ENCODE measurements around the gene TANGO6.

Gene TANGO6

DNA sequence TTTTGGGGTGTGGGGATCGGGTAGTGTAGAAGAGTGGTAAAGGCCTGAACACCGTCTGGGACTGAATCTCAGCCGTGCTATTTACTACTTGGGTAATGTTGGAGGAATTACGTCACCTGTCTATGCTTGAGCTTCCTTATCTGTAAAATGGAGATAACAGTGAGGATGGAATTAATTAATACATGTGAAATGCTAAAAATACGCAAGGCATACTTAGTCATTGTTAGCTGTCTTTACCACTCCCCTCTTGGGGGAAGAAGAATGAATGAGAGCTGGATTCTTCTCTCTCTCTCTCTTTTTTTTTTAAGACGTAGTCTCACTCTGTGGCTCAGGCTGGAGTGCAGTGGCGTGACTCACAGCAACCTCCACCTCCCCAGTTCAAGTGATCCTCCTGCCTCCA lies 41.1 kb upstream of the TANGO6 start:
- no peaks in the 10 kb centered on the region for H3K9me3 ChIP-seq (ENCODE audit: insufficient read depth, low read length, severe bottlenecking)
- H3K79me2 ChIP-seq (ENCODE audit: insufficient read depth, low read length) = no peaks in the 10 kb centered on the region
- ATAC-seq (ENCODE audit: insufficient read depth, low read depth) (no peak), DNase-seq (no peak)
- no peak overlapping the region for H3K4me3 ChIP-seq (ENCODE audit: low read depth in 1 of 2, low read length in 2 of 2)
- no peak overlapping the region for H3K9ac ChIP-seq (ENCODE audit: low read depth, low read length)
- no peaks in the 10 kb centered on the region for H4K20me1 ChIP-seq (ENCODE audit: insufficient read depth, low read length)
- no peaks in the 10 kb centered on the region for H3K4me1 ChIP-seq (ENCODE audit: insufficient read depth, low read length)
- no peaks in the 10 kb centered on the region for H3K36me3 ChIP-seq (ENCODE audit: insufficient read depth, low read length)
- no peak overlapping the region for H2AFZ ChIP-seq (ENCODE audit: low read depth, low read length)
- H3K27me3 ChIP-seq (ENCODE audit: insufficient read depth, low read length, poor library complexity) = no peaks in the 10 kb centered on the region
- no peak overlapping the region for H3K4me2 ChIP-seq (ENCODE audit: insufficient read depth, low read length)
- no peak overlapping the region for H3K27ac ChIP-seq (ENCODE audit: low read length)
- no peak for TF ChIP-seq EZH2 (IDR thresholded peaks at IDR 0.05; ENCODE audit: borderline replicate concordance, low read depth, low read length, severe bottlenecking)
- TF ChIP-seq, protein P1, sequence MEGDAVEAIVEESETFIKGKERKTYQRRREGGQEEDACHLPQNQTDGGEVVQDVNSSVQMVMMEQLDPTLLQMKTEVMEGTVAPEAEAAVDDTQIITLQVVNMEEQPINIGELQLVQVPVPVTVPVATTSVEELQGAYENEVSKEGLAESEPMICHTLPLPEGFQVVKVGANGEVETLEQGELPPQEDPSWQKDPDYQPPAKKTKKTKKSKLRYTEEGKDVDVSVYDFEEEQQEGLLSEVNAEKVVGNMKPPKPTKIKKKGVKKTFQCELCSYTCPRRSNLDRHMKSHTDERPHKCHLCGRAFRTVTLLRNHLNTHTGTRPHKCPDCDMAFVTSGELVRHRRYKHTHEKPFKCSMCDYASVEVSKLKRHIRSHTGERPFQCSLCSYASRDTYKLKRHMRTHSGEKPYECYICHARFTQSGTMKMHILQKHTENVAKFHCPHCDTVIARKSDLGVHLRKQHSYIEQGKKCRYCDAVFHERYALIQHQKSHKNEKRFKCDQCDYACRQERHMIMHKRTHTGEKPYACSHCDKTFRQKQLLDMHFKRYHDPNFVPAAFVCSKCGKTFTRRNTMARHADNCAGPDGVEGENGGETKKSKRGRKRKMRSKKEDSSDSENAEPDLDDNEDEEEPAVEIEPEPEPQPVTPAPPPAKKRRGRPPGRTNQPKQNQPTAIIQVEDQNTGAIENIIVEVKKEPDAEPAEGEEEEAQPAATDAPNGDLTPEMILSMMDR (IDR thresholded peaks at IDR 0.05; ENCODE audit: borderline replicate concordance, extremely low read depth, low read length, poor library complexity, severe bottlenecking) = no peak

DNA sequence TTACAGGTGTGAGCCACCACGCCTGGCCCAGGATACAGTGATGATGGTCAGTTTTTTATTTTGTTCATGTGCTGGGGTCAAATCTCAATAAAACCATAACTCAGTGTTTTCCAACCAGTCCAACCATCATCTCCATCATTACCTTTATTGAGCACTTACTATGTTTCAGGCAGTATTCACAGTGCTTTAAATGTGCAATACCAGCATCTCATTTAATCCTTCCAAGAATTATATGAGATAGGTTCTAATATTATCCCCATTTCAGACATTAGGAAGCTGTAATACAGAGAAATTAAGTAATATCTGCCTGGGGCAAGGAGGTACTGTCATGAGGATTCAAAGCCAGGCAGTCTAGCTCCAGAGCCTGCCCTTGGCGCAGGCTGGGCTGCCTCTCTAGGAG lies 36.9 kb upstream of the TANGO6 start:
- Histone ChIP-seq H3K4me2 (ENCODE audit: insufficient read depth, low read length) (no peak overlapping the region), H2AFZ (ENCODE audit: low read depth, low read length) (no peak overlapping the region), H3K36me3 (ENCODE audit: insufficient read depth, low read length) (no peaks in the 10 kb centered on the region), H3K9me3 (ENCODE audit: insufficient read depth, low read length, severe bottlenecking) (no peaks in the 10 kb centered on the region), H3K9ac (ENCODE audit: low read depth, low read length) (no peak overlapping the region), H3K4me1 (ENCODE audit: insufficient read depth, low read length) (no peaks in the 10 kb centered on the region), H4K20me1 (ENCODE audit: insufficient read depth, low read length) (no peaks in the 10 kb centered on the region), H3K79me2 (ENCODE audit: insufficient read depth, low read length) (no peaks in the 10 kb centered on the region), H3K27ac (ENCODE audit: low read length) (no peak overlapping the region), H3K4me3 (ENCODE audit: low read depth in 1 of 2, low read length in 2 of 2) (no peak overlapping the region), H3K27me3 (ENCODE audit: insufficient read depth, low read length, poor library complexity) (no peaks in the 10 kb centered on the region)
- ATAC-seq (ENCODE audit: insufficient read depth, low read depth) (no peak), DNase-seq (no peak)
- TF ChIP-seq, protein P1 (IDR thresholded peaks at IDR 0.05; ENCODE audit: borderline replicate concordance, extremely low read depth, low read length, poor library complexity, severe bottlenecking) = no peak
- TF ChIP-seq EZH2 (IDR thresholded peaks at IDR 0.05; ENCODE audit: borderline replicate concordance, low read depth, low read length, severe bottlenecking) = no peak

DNA sequence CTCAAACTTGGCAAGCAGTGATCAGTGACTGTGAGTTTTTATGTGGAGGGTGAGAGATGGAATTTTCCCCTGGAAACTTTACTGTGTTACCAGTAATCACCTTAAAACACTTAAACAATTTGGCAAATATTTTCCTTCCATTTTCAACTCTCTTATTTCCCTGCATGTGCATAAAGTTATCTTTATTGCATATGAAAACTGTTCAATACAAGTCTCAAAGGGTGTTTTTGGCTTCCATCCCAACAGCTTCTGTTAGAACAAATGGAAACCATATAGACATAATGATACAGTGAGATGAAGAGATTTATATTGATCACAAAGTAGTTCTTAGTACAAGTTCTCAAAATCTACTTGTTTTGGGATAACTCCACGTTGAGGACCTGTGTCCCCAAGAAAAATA lies 36.4 kb upstream of the TANGO6 start:
- Histone ChIP-seq H3K36me3 (ENCODE audit: insufficient read depth, low read length) (no peaks in the 10 kb centered on the region), H3K79me2 (ENCODE audit: insufficient read depth, low read length) (no peaks in the 10 kb centered on the region), H3K27ac (ENCODE audit: low read length) (no peak overlapping the region), H3K4me2 (ENCODE audit: insufficient read depth, low read length) (no peak overlapping the region), H3K4me1 (ENCODE audit: insufficient read depth, low read length) (no peaks in the 10 kb centered on the region), H2AFZ (ENCODE audit: low read depth, low read length) (no peak overlapping the region), H3K9me3 (ENCODE audit: insufficient read depth, low read length, severe bottlenecking) (no peaks in the 10 kb centered on the region), H4K20me1 (ENCODE audit: insufficient read depth, low read length) (no peaks in the 10 kb centered on the region), H3K27me3 (ENCODE audit: insufficient read depth, low read length, poor library complexity) (no peaks in the 10 kb centered on the region), H3K4me3 (ENCODE audit: low read depth in 1 of 2, low read length in 2 of 2) (no peak overlapping the region), H3K9ac (ENCODE audit: low read depth, low read length) (no peak overlapping the region)
- DNase-seq (no peak), ATAC-seq (ENCODE audit: insufficient read depth, low read depth) (no peak)
- TF ChIP-seq EZH2 (IDR thresholded peaks at IDR 0.05; ENCODE audit: borderline replicate concordance, low read depth, low read length, severe bottlenecking) = no peak
- TF ChIP-seq, protein P1 (IDR thresholded peaks at IDR 0.05; ENCODE audit: borderline replicate concordance, extremely low read depth, low read length, poor library complexity, severe bottlenecking) = no peak

DNA sequence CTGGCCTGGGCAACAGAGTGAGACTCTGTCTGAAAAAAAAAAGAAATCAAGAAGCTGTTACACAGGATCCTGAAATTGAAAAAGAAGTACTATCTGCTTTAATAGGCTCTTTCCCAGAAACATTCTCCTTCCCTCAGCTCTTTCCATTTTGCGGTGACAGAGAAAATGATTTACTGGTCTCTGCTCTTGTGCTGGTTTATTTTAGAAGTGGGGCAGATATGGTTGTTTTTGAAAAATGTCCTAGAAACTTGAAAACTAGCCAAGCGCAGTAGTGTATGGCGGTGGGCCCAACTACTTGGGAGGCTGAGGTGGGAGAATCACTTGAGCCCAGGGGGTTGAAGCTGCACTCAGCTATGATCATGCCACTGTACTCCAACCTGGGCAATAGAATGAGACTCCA lies 28.8 kb upstream of the TANGO6 start:
- ATAC-seq (ENCODE audit: insufficient read depth, low read depth) (no peak), DNase-seq (no peak)
- Histone ChIP-seq H3K4me3 (ENCODE audit: low read depth in 1 of 2, low read length in 2 of 2) (no peak overlapping the region), H3K27me3 (ENCODE audit: insufficient read depth, low read length, poor library complexity) (no peaks in the 10 kb centered on the region), H3K4me1 (ENCODE audit: insufficient read depth, low read length) (no peaks in the 10 kb centered on the region), H3K36me3 (ENCODE audit: insufficient read depth, low read length) (no peaks in the 10 kb centered on the region), H2AFZ (ENCODE audit: low read depth, low read length) (no peak overlapping the region), H3K9ac (ENCODE audit: low read depth, low read length) (no peak overlapping the region), H3K79me2 (ENCODE audit: insufficient read depth, low read length) (no peaks in the 10 kb centered on the region), H3K27ac (ENCODE audit: low read length) (no peak overlapping the region), H3K4me2 (ENCODE audit: insufficient read depth, low read length) (no peak overlapping the region), H4K20me1 (ENCODE audit: insufficient read depth, low read length) (no peaks in the 10 kb centered on the region), H3K9me3 (ENCODE audit: insufficient read depth, low read length, severe bottlenecking) (no peaks in the 10 kb centered on the region)
- no peak for TF ChIP-seq EZH2 (IDR thresholded peaks at IDR 0.05; ENCODE audit: borderline replicate concordance, low read depth, low read length, severe bottlenecking)
- TF ChIP-seq, protein P1 (IDR thresholded peaks at IDR 0.05; ENCODE audit: borderline replicate concordance, extremely low read depth, low read length, poor library complexity, severe bottlenecking) = no peak

Measured in DND-41 (cell line).